Liver (tissue), 9 donors: ENCODE data around the gene SERPINH1. TPM values are rescaled to one million over a fixed set of nuclear protein-coding genes. Genes with fewer than 3 reads are reported as not detected.

Experiments used
- DNase-seq: peaks from one replicate; pipeline ENCODE4 v3.0.0-alpha.2; 2017; ENCODE audit warnings: low spot score
- H3K27ac ChIP-seq, 2 donors: one replicate each; pipeline ENCODE4 v1.7.0; 2013; ENCODE audit warnings: inconsistent platforms in 2 of 2, low read length in 2 of 2, control low read depth in 1 of 2, low read depth in 1 of 2, mild to moderate bottlenecking in 1 of 2
- H3K27me3 ChIP-seq, 4 donors: one replicate each; pipeline versions ENCODE4 v1.6.1 to v1.7.0; 2013; ENCODE audit warnings: low read length in 3 of 4, inconsistent platforms in 1 of 4, mild to moderate bottlenecking in 1 of 4, moderate library complexity in 1 of 4; ENCODE audit not compliant: control insufficient read depth in 4 of 4, insufficient read depth in 4 of 4
- H3K36me3 ChIP-seq, 4 donors: one replicate each; pipeline versions ENCODE4 v1.6.1 to v1.7.0; 2013; ENCODE audit warnings: low read length in 3 of 4, mild to moderate bottlenecking in 3 of 4, low read depth in 1 of 4, moderate library complexity in 1 of 4; ENCODE audit not compliant: control insufficient read depth in 4 of 4, insufficient read depth in 3 of 4
- H3K4me1 ChIP-seq, 4 donors: one replicate each; pipeline versions ENCODE4 v1.6.1 to v1.7.0; 2013; ENCODE audit warnings: low read length in 3 of 4, mild to moderate bottlenecking in 3 of 4, moderate library complexity in 1 of 4; ENCODE audit not compliant: control insufficient read depth in 4 of 4, insufficient read depth in 4 of 4
- H3K4me3 ChIP-seq, 3 donors: one replicate each; pipeline versions ENCODE4 v1.6.1 to v1.7.0; 2013; ENCODE audit warnings: low read length in 3 of 3, control low read depth in 1 of 3, low read depth in 1 of 3, mild to moderate bottlenecking in 1 of 3
- H3K9ac ChIP-seq, 2 donors: one replicate each; pipeline ENCODE4 v1.7.0; 2013; ENCODE audit warnings: low read length in 2 of 2, mild to moderate bottlenecking in 2 of 2, moderate library complexity in 2 of 2, control low read depth in 1 of 2, low read depth in 1 of 2
- H3K9me3 ChIP-seq, 4 donors: one replicate each; pipeline versions ENCODE4 v1.6.1 to v1.7.0; 2013; ENCODE audit warnings: low read length in 3 of 4; ENCODE audit not compliant: control insufficient read depth in 4 of 4
- ATF3 ChIP-seq: IDR thresholded peaks from 2 replicates; pipeline ENCODE4 v1.6.1; 2016; ENCODE audit warnings: antibody characterized with exemption
- FOXA1 ChIP-seq: IDR thresholded peaks from 2 replicates; pipeline ENCODE4 v1.6.1; 2016; ENCODE audit warnings: antibody characterized with exemption
- FOXA2 ChIP-seq: IDR thresholded peaks from 2 replicates; pipeline ENCODE4 v1.6.1; 2016; ENCODE audit warnings: antibody characterized with exemption
- GABPA ChIP-seq, 2 donors: IDR thresholded peaks in 1 of 2; conservative IDR thresholded peaks in 1 of 2; 2 replicates each; pipeline ENCODE4 v1.6.1; 2016; ENCODE audit warnings: antibody characterized with exemption in 2 of 2, mild to moderate bottlenecking in 1 of 2, moderate library complexity in 1 of 2
- HNF4A ChIP-seq, 2 donors: conservative IDR thresholded peaks; 2 replicates each; pipeline ENCODE4 v1.6.1; 2016; ENCODE audit warnings: antibody characterized with exemption in 2 of 2, mild to moderate bottlenecking in 2 of 2
- HNF4G ChIP-seq: IDR thresholded peaks from 2 replicates; pipeline ENCODE4 v1.6.1; 2016; ENCODE audit warnings: antibody characterized with exemption
- JUND ChIP-seq, 2 donors: IDR thresholded peaks; 2 replicates each; pipeline ENCODE4 v1.6.1; 2016; ENCODE audit warnings: antibody characterized with exemption in 2 of 2
- MAX ChIP-seq: IDR thresholded peaks from 2 replicates; pipeline ENCODE4 v1.6.1; 2016; ENCODE audit warnings: antibody characterized with exemption
- NR2F2 ChIP-seq: IDR thresholded peaks from 2 replicates; pipeline ENCODE4 v1.6.1; 2016; ENCODE audit warnings: antibody characterized with exemption
- RAD21 ChIP-seq, 2 donors: IDR thresholded peaks; 2 replicates each; pipeline ENCODE4 v1.6.1; 2016; ENCODE audit warnings: antibody characterized with exemption in 2 of 2, mild to moderate bottlenecking in 2 of 2
- REST ChIP-seq: IDR thresholded peaks from 2 replicates; pipeline ENCODE4 v1.6.1; 2016; ENCODE audit warnings: antibody characterized with exemption, mild to moderate bottlenecking
- RXRA ChIP-seq, 2 donors: IDR thresholded peaks; 2 replicates each; pipeline ENCODE4 v1.6.1; 2017 to 2018; ENCODE audit warnings: antibody characterized with exemption in 2 of 2, mild to moderate bottlenecking in 1 of 2
- SP1 ChIP-seq: IDR thresholded peaks from 2 replicates; pipeline ENCODE4 v1.6.1; 2018; ENCODE audit warnings: antibody characterized with exemption, mild to moderate bottlenecking
- TAF1 ChIP-seq: conservative IDR thresholded peaks from 2 replicates; pipeline ENCODE4 v1.6.1; 2016; ENCODE audit warnings: antibody characterized with exemption, mild to moderate bottlenecking
- WGBS: extraction: QIAGEN DNeasy Blood & Tissue Kit; methylation state at CpG from one replicate; pipeline ENCODE4 v1.1.7; 2013; 5-methylcytosine and 5-hydroxymethylcytosine counted together
- polyA plus RNA-seq, 2 donors: library from polyadenylated mRNA; stranded (reverse) in 1 of 2; unstranded in 1 of 2; fragments of 200-250 nt in 1 of 2; fragments of >200 nt in 1 of 2; fragmentation: Nextera tagmentation in 1 of 2; extraction: Ambion mirVana in 1 of 2; gene quantifications; one replicate each; pipeline versions ENCODE4 v1.2.1 to v1.2.3, GENCODE V29; 2013 to 2015
- total RNA-seq, 2 donors: library from RNA; depleted of rRNA; stranded (reverse); fragments of >200 nt; gene quantifications; one replicate each; pipeline ENCODE4 v1.2.3, GENCODE V29; 2014
- TF ChIP-seq, protein P1 (sequence below): fragments of 150-350 bp; IDR thresholded peaks from 2 replicates; pipeline ENCODE4 v1.5.1; 2017; ENCODE audit warnings: improper control_type of control experiment, low read depth, low read length; ENCODE audit not compliant: missing input control
- TF ChIP-seq, protein P2 (sequence below): IDR thresholded peaks from 2 replicates; pipeline ENCODE4 v1.6.1; 2016; ENCODE audit warnings: antibody characterized with exemption
- donor health status: healthy.
- donor health status: healthy.
- donor health status: healthy.
- donor health status: healthy.
- donor health status: healthy.

Gene SERPINH1
- total and polyA plus RNA-seq, 4 donors = 5.0 to 118 (median 68.7) TPM

DNA sequence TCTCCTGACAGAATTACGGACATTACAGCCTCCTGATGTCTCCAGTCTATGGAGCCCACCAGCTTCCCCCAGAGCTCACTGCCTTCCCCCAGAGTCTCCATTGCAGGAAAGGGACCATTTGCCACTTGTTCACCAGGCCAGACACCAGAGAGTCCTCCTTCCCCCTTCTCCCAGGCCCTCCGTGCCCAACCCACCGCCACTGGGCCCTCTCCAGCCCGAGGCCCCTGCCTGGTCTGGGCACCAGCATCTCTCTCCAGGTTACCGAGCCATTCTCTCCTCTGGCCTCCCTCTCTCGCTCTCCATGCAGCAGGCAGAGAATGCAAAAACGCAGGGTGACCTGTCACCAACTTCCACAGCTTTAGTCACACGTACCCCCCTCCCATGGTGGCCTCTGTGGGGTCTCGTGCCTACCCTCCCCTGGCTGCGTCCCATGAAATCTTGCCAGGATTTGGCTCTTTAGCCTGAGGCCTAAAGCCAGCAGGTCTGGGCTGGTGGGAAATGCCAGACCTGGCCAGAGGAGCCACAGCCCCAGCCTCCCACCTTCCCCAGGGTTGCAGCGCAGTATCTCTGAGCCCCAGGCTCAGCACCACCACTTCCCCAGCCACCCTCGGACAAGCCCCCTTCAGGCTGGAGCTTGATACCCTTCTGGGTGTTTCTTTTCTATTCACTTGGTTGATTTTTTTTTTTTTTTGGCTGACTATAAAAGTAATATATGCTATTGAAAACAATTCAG, 6.8 kb upstream of the SERPINH1 start:
- H3K27me3 ChIP-seq = no peaks in the 10 kb centered on the region
- no peak for DNase-seq
- no peaks in the 10 kb centered on the region for H3K9me3 ChIP-seq
- peak overlapping the region; percentile 51 to 79 for H3K27ac ChIP-seq
- peaks cover 0 to 3% (median 0%) of the 10 kb centered on the region in 4 donors for H3K4me1 ChIP-seq
- WGBS = 89% methylated on average over 12 of the region's 12 CpGs
- no peak overlapping the region for H3K9ac ChIP-seq
- no peak overlapping the region for H3K4me3 ChIP-seq
- TF ChIP-seq RAD21 (IDR thresholded peaks at IDR 0.05) (no peak), JUND (IDR thresholded peaks at IDR 0.05) (no peak), GABPA (IDR thresholded peaks at IDR 0.05 in 1 of 2, conservative IDR thresholded peaks at IDR 0.05 in 1 of 2) (no peak), MAX (no peak), FOXA1 (no peak), SP1 (no peak), RXRA (IDR thresholded peaks at IDR 0.05) (no peak), REST (no peak), HNF4G (no peak), HNF4A (conservative IDR thresholded peaks at IDR 0.05) (no peak), FOXA2 (no peak), ATF3 (no peak), NR2F2 (no peak)
- TF ChIP-seq, protein P1, sequence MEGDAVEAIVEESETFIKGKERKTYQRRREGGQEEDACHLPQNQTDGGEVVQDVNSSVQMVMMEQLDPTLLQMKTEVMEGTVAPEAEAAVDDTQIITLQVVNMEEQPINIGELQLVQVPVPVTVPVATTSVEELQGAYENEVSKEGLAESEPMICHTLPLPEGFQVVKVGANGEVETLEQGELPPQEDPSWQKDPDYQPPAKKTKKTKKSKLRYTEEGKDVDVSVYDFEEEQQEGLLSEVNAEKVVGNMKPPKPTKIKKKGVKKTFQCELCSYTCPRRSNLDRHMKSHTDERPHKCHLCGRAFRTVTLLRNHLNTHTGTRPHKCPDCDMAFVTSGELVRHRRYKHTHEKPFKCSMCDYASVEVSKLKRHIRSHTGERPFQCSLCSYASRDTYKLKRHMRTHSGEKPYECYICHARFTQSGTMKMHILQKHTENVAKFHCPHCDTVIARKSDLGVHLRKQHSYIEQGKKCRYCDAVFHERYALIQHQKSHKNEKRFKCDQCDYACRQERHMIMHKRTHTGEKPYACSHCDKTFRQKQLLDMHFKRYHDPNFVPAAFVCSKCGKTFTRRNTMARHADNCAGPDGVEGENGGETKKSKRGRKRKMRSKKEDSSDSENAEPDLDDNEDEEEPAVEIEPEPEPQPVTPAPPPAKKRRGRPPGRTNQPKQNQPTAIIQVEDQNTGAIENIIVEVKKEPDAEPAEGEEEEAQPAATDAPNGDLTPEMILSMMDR = no peak
- H3K36me3 ChIP-seq = no peaks in the 10 kb centered on the region

GRCh38 chr11:75556275-75556674, 5.8 kb upstream of the SERPINH1 start:
- no peak for DNase-seq
- no peaks in the 10 kb centered on the region for H3K36me3 ChIP-seq
- no peaks in the 10 kb centered on the region for H3K9me3 ChIP-seq
- H3K4me3 ChIP-seq = no peak overlapping the region
- no peak overlapping the region for H3K9ac ChIP-seq
- WGBS = 78% methylated on average over 3 of the region's 3 CpGs
- no peak overlapping the region for H3K27ac ChIP-seq
- TF ChIP-seq FOXA2 (no peak), ATF3 (no peak), JUND (IDR thresholded peaks at IDR 0.05) (no peak), NR2F2 (no peak), TAF1 (no peak), RAD21 (IDR thresholded peaks at IDR 0.05) (no peak), RXRA (IDR thresholded peaks at IDR 0.05) (no peak), MAX (no peak), HNF4A (conservative IDR thresholded peaks at IDR 0.05) (no peak), FOXA1 (no peak), GABPA (IDR thresholded peaks at IDR 0.05 in 1 of 2, conservative IDR thresholded peaks at IDR 0.05 in 1 of 2) (no peak)
- TF ChIP-seq, protein P1 = no peak
- TF ChIP-seq, protein P2, sequence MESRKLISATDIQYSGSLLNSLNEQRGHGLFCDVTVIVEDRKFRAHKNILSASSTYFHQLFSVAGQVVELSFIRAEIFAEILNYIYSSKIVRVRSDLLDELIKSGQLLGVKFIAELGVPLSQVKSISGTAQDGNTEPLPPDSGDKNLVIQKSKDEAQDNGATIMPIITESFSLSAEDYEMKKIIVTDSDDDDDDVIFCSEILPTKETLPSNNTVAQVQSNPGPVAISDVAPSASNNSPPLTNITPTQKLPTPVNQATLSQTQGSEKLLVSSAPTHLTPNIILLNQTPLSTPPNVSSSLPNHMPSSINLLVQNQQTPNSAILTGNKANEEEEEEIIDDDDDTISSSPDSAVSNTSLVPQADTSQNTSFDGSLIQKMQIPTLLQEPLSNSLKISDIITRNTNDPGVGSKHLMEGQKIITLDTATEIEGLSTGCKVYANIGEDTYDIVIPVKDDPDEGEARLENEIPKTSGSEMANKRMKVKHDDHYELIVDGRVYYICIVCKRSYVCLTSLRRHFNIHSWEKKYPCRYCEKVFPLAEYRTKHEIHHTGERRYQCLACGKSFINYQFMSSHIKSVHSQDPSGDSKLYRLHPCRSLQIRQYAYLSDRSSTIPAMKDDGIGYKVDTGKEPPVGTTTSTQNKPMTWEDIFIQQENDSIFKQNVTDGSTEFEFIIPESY = no peak
- no peaks in the 10 kb centered on the region for H3K27me3 ChIP-seq
- peaks cover 0 to 3% (median 0%) of the 10 kb centered on the region in 4 donors for H3K4me1 ChIP-seq
